H1 (cell line): ENCODE results near the gene TNFRSF6B. TPM values are rescaled to one million over a fixed set of nuclear protein-coding genes. Genes with fewer than 3 reads are reported as not detected.

ENCODE experiments used
- CTCF ChIA-PET: fragments of 300-600 bp; sonication (Branson Sonifier 250); formaldehyde crosslinking; loops from one replicate; lab custom pipeline; 2021; ENCODE audit not compliant: partially characterized antibody; lab: Charles Lee
- POLR2A ChIA-PET: fragments of 300-600 bp; sonication (Branson Sonifier 250); formaldehyde crosslinking; loops from one replicate; lab custom pipeline; 2021; ENCODE audit warnings: inconsistent platforms; ENCODE audit not compliant: partially characterized antibody; lab: Charles Lee
- DNase-seq, 2 experiments: peaks; one replicate each; pipeline versions ENCODE4 v3.0.0 to v3.0.0-alpha.2; 2010 to 2022; ENCODE audit warnings: low spot score in 2 of 2, low read depth in 1 of 2, mixed read lengths in 1 of 2
- FAIRE-seq: peaks from 2 replicates; lab custom pipeline; 2011; peaks lifted over from hg19 to GRCh38; lab: Jason Lieb, UNC
- H2AFZ ChIP-seq: 2 replicates; pipeline ENCODE4 v1.8.1; 2012; ENCODE audit warnings: low read length, inconsistent platforms
- H2AK5ac ChIP-seq: 2 replicates; pipeline ENCODE4 v1.6.1; 2013; ENCODE audit warnings: low read depth, low read length
- H2BK120ac ChIP-seq: replicated peaks from 2 replicates; pipeline ENCODE3; 2013; ENCODE audit warnings: low read depth, low read length, inconsistent platforms
- H2BK12ac ChIP-seq: 2 replicates; pipeline ENCODE4 v1.6.1; 2013; ENCODE audit warnings: low read depth, low read length
- H2BK15ac ChIP-seq: 2 replicates; pipeline ENCODE4 v1.6.1; 2013; ENCODE audit warnings: low read length
- H2BK20ac ChIP-seq: 2 replicates; pipeline ENCODE4 v1.6.1; 2013; ENCODE audit warnings: low read length
- H2BK5ac ChIP-seq: 2 replicates; pipeline ENCODE4 v1.6.1; 2013; ENCODE audit warnings: low read depth, low read length
- H3K14ac ChIP-seq: 2 replicates; pipeline ENCODE4 v1.6.1; 2013; ENCODE audit warnings: inconsistent platforms; ENCODE audit not compliant: insufficient read length
- H3K18ac ChIP-seq: 2 replicates; pipeline ENCODE4 v1.6.1; 2013; ENCODE audit warnings: low read length; ENCODE audit errors: extremely low read depth
- H3K23ac ChIP-seq: 2 replicates; pipeline ENCODE4 v1.6.1; 2013; ENCODE audit warnings: inconsistent platforms; ENCODE audit not compliant: insufficient read length
- H3K23me2 ChIP-seq: 2 replicates; pipeline ENCODE4 v1.6.1; 2013; ENCODE audit warnings: low read depth, low read length
- H3K27ac ChIP-seq: 2 replicates; pipeline ENCODE4 v1.6.1; 2011; ENCODE audit warnings: low read depth, low read length, inconsistent platforms
- H3K27me3 ChIP-seq, 4 experiments: replicated peaks in 1 of 4; 1 replicate in 1 of 4; 2 replicates in 3 of 4; pipeline versions ENCODE4 v1.6.1 to v1.8.1; 2011 to 2013; ENCODE audit warnings: low read length in 3 of 4, mild to moderate bottlenecking in 3 of 4, inconsistent platforms in 2 of 4, mixed read lengths in 2 of 4, moderate library complexity in 1 of 4; ENCODE audit not compliant: control insufficient read depth in 3 of 4, insufficient read depth in 3 of 4; ENCODE audit errors: extremely low read depth in 1 of 4
- H3K36me3 ChIP-seq, 4 experiments: 2 replicates each; pipeline versions ENCODE4 v1.6.1 to v1.8.1; 2011 to 2013; ENCODE audit warnings: mild to moderate bottlenecking in 4 of 4, low read length in 3 of 4, moderate library complexity in 2 of 4, control low read depth in 1 of 4, inconsistent platforms in 1 of 4; ENCODE audit not compliant: insufficient read depth in 4 of 4, control insufficient read depth in 2 of 4
- H3K4ac ChIP-seq: replicated peaks from 2 replicates; pipeline ENCODE3; 2013; ENCODE audit warnings: low read length, low read depth, mixed read lengths, inconsistent platforms; ENCODE audit not compliant: insufficient read length
- H3K4me1 ChIP-seq, 4 experiments: replicated peaks in 1 of 4; 1 replicate in 1 of 4; 2 replicates in 3 of 4; pipeline versions ENCODE4 v1.6.1 to v1.8.1; 2011 to 2013; ENCODE audit warnings: low read length in 3 of 4, inconsistent platforms in 2 of 4, mixed read lengths in 1 of 4; ENCODE audit not compliant: insufficient read depth in 4 of 4, control insufficient read depth in 3 of 4
- H3K4me2 ChIP-seq, 2 experiments: 2 replicates each; pipeline versions ENCODE4 v1.6.1 to v1.8.1; 2011 to 2013; ENCODE audit warnings: low read depth in 2 of 2, low read length in 2 of 2, control low read depth in 1 of 2, inconsistent platforms in 1 of 2, mild to moderate bottlenecking in 1 of 2; ENCODE audit not compliant: insufficient read depth in 1 of 2
- H3K4me3 ChIP-seq, 4 experiments: fragments of 200-600, 300-600 bp in 1 of 4; sonication (generic), shearing (Covaris generic), sonication (Bioruptor Twin) in 1 of 4; 2 replicates each; pipeline versions ENCODE4 v1.5.1 to v1.8.1; 2011 to 2016; ENCODE audit warnings: low read length in 4 of 4, low read depth in 3 of 4, control low read depth in 2 of 4, inconsistent platforms in 2 of 4, mild to moderate bottlenecking in 2 of 4, mixed read lengths in 1 of 4, moderate library complexity in 1 of 4; ENCODE audit not compliant: insufficient read depth in 2 of 4; ENCODE audit errors: extremely low read depth in 1 of 4
- H3K56ac ChIP-seq: replicated peaks from 2 replicates; pipeline ENCODE3; 2013; ENCODE audit warnings: low read depth, mild to moderate bottlenecking, mixed read lengths, low read length, inconsistent platforms; ENCODE audit not compliant: insufficient read length
- H3K79me1 ChIP-seq: 2 replicates; pipeline ENCODE4 v1.6.1; 2013; ENCODE audit warnings: low read depth, low read length, control low read depth
- H3K79me2 ChIP-seq, 2 experiments: 2 replicates each; pipeline versions ENCODE4 v1.6.1 to v1.8.1; 2012 to 2013; ENCODE audit warnings: low read length in 2 of 2, mild to moderate bottlenecking in 2 of 2, inconsistent platforms in 1 of 2; ENCODE audit not compliant: insufficient read depth in 2 of 2, control insufficient read depth in 1 of 2
- H3K9ac ChIP-seq, 4 experiments: replicated peaks in 1 of 4; 1 replicate in 1 of 4; 2 replicates in 3 of 4; pipeline versions ENCODE4 v1.6.1 to v1.8.1; 2011 to 2013; ENCODE audit warnings: low read depth in 3 of 4, low read length in 3 of 4, control low read depth in 2 of 4, mild to moderate bottlenecking in 2 of 4, moderate library complexity in 2 of 4, inconsistent platforms in 1 of 4; ENCODE audit errors: extremely low read depth in 1 of 4
- H3K9me3 ChIP-seq, 2 experiments: 2 replicates each; pipeline versions ENCODE4 v1.6.1 to v1.8.1; 2012 to 2013; ENCODE audit warnings: mild to moderate bottlenecking in 2 of 2, moderate library complexity in 2 of 2, control low read depth in 1 of 2, inconsistent platforms in 1 of 2, low read depth in 1 of 2, low read length in 1 of 2, mixed read lengths in 1 of 2; ENCODE audit not compliant: insufficient read depth in 2 of 2
- H4K20me1 ChIP-seq, 2 experiments: replicated peaks in 1 of 2; 2 replicates each; pipeline versions ENCODE3 to v1.8.1; 2011 to 2013; ENCODE audit warnings: inconsistent platforms in 2 of 2, low read length in 2 of 2, mild to moderate bottlenecking in 1 of 2; ENCODE audit not compliant: insufficient read depth in 2 of 2, control insufficient read depth in 1 of 2
- H4K5ac ChIP-seq: 2 replicates; pipeline ENCODE4 v1.6.1; 2013; ENCODE audit warnings: low read length, low read depth, mixed read lengths, inconsistent platforms; ENCODE audit not compliant: insufficient read length
- H4K8ac ChIP-seq: 2 replicates; pipeline ENCODE4 v1.8.0; 2013; ENCODE audit warnings: mild to moderate bottlenecking, moderate library complexity, low read length, inconsistent platforms; ENCODE audit not compliant: insufficient read depth; ENCODE audit errors: extremely low read depth
- H4K91ac ChIP-seq: replicated peaks from 2 replicates; pipeline ENCODE3; 2013; ENCODE audit warnings: low read length, mixed read lengths, inconsistent platforms; ENCODE audit not compliant: insufficient read length
- CEBPB ChIP-seq: IDR thresholded peaks from 2 replicates; pipeline ENCODE4 v1.6.1; 2012; ENCODE audit warnings: low read depth, low read length
- CHD2 ChIP-seq: IDR thresholded peaks from 2 replicates; pipeline ENCODE4 v1.6.1; 2012; ENCODE audit warnings: low read length, improper control_type of control experiment
- GABPA ChIP-seq: IDR thresholded peaks from 2 replicates; pipeline ENCODE4 v1.6.1; 2011; ENCODE audit warnings: mild to moderate bottlenecking, low read length, moderate library complexity, borderline replicate concordance; ENCODE audit not compliant: insufficient read depth
- HDAC6 ChIP-seq: IDR thresholded peaks from one replicate; pipeline ENCODE4 v1.7.1; 2012; ENCODE audit warnings: low read depth, mild to moderate bottlenecking, inconsistent platforms, low read length, moderate library complexity
- KDM4A ChIP-seq: IDR thresholded peaks from one replicate; pipeline ENCODE4 v1.7.1; 2012; ENCODE audit warnings: low read depth, mild to moderate bottlenecking, moderate library complexity, low read length, inconsistent platforms; ENCODE audit not compliant: severe bottlenecking
- POLR2AphosphoS5 ChIP-seq: IDR thresholded peaks from 2 replicates; pipeline ENCODE4 v1.6.1; 2011; ENCODE audit warnings: low read depth, low read length
- RBBP5 ChIP-seq: IDR thresholded peaks from 2 replicates; pipeline ENCODE4 v1.7.1; 2012; ENCODE audit warnings: low read depth, mild to moderate bottlenecking, inconsistent platforms, low read length, moderate library complexity, borderline replicate concordance
- TEAD4 ChIP-seq: IDR thresholded peaks from 2 replicates; pipeline ENCODE4 v1.6.1; 2012; ENCODE audit warnings: low read depth, low read length, inconsistent platforms, mixed read lengths
- YY1 ChIP-seq: IDR thresholded peaks from 2 replicates; pipeline ENCODE4 v1.6.1; 2011; ENCODE audit warnings: low read depth, mild to moderate bottlenecking, low read length
- WGBS, 2 experiments: shearing (Covaris generic) in 1 of 2; methylation state at CpG; one replicate each; pipeline versions ENCODE4 v1.1.6 to v1.1.7; 2013 to 2015; ENCODE audit warnings: low lambda C conversion rate in 2 of 2, mixed read lengths in 2 of 2, inconsistent platforms in 1 of 2, low coverage in 1 of 2, missing lambda C conversion rate in 1 of 2; ENCODE audit not compliant: insufficient replicate concordance in 2 of 2, insufficient coverage in 1 of 2, insufficient read length in 1 of 2; ENCODE audit errors: extremely low coverage in 1 of 2, missing lambda C conversion rate in 1 of 2; 5-methylcytosine and 5-hydroxymethylcytosine counted together
- polyA plus RNA-seq, 7 experiments: library from polyadenylated mRNA; depleted of rRNA in 3 of 7; stranded (reverse) in 5 of 7; unstranded in 2 of 7; fragments of >200 nt in 5 of 7; fragments of 200-250 nt in 2 of 7; gene quantifications; 1 replicate in 5 of 7; 2 replicates in 1 of 7; 4 replicates in 1 of 7; pipeline versions ENCODE4 v1.2.1 to v1.2.3, GENCODE V29; 2011 to 2013; ENCODE audit warnings: missing spikeins in 2 of 7, mixed read lengths in 2 of 7
- total RNA-seq: library from RNA; stranded (reverse); fragmentation: NEBNext Ultra II Directional; extraction: Animal tissue kit (Norgen Biotek cat#: 25700); gene quantifications from 2 replicates; pipeline ENCODE4 v1.2.1, GENCODE V29; 2021
- TF ChIP-seq, protein P1 (sequence below): IDR thresholded peaks from 2 replicates; pipeline ENCODE4 v1.6.1; 2012; ENCODE audit warnings: inconsistent platforms

TNFRSF6B gene
- total and polyA plus RNA-seq, 2 of the 8 experiments (the other 6 are each of a cell fraction or from before 2014, with no cell fraction given), result 3.1 TPM; not detected in 1

DNA sequence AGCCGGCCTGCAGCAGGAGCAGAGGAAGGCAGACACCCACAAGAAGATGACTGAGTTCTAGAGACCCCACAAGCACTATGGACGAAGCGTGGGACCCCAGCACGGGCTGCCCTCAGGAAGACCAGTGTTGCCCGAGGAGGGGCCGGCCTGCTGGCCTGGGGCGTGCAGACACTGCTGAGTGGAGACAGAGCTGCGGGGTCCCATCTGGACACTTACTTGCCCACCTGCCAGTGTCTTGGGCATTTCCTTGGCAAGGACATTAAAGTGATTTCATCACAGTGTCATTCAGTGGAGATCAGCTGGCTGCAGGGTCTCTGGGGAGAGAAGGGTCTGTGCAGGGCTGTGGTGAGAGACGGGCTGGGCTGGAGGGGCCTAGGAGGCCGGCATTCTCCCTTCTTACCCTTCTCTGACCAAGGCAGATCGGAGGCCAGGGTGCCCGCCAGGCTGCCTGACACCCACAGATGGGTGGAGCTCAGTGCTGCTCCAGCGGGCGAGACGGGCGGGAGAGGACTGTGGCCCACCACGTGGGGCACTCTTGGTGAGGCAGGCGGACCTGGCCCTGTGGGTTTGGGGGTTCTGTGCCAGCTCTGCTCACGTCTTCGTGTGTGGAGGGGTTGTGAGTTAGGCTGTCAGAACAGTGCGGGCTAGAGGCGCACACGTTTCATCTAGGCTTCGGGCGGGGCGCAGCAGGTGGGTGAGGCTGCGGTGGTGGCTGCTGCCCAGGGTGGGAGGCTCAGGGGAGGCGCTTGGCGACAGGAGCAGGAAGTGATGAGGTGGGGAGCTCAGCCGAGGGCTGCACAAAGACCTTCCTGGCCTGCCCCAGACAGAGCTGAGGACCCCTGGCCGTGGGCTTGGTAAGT lies 39.6 kb downstream of the TNFRSF6B start, which contains the start of gene LIME1:
Gene LIME1 (plus strand): TSS at position 806 of the 860 bp plus-strand sequence. CDS start 886 bp downstream, outside the sequence.
- Histone ChIP-seq H3K79me1 (peaks cover 16% of the 10 kb centered on the region), H2AFZ (no peak within 1 kb of the TSS), H3K23ac (no peak within 1 kb of the TSS), H3K9ac (no peak within 1 kb of the TSS; a peak in 1 of 7 replicates), H4K91ac (no peak within 1 kb of the TSS), H3K9me3 (peaks cover 0 to 4% of the 10 kb centered on the region in 2 experiments; a peak in 2 of 4 replicates), H4K20me1 (peaks cover 5 to 43% of the 10 kb centered on the region in 2 experiments), H2BK5ac (no peak within 1 kb of the TSS; the same call in 1 of the 2 replicates), H3K4me1 (peaks cover 0 to 15% (median 7%) of the 10 kb centered on the region in 4 experiments; a peak in 6 of 7 replicates), H3K27me3 (peaks cover 0 to 12% (median 8%) of the 10 kb centered on the region in 4 experiments; a peak in 4 of 7 replicates), H2BK20ac (no peak within 1 kb of the TSS), H3K14ac (no peak within 1 kb of the TSS), H2AK5ac (peak within 1 kb of the TSS; percentile 53; the same call in 1 of the 2 replicates), H3K27ac (no peak within 1 kb of the TSS), H3K56ac (no peak within 1 kb of the TSS), H3K4me3 (peak within 1 kb of the TSS; percentile 25 to 68 (median 30); a peak in 6 of 8 replicates), H2BK15ac (0 out of 2 replicates have a peak within 1 kb of the TSS, but pooled peaks have one; percentile 88), H3K23me2 (peaks cover 16% of the 10 kb centered on the region), H2BK120ac (no peak within 1 kb of the TSS), H4K5ac (no peak within 1 kb of the TSS), H4K8ac (no peak within 1 kb of the TSS), H3K4ac (no peak within 1 kb of the TSS), H3K79me2 (peaks cover 0 to 8% of the 10 kb centered on the region in 2 experiments; a peak in 1 of 4 replicates), H3K36me3 (peaks cover 0 to 13% (median 7%) of the 10 kb centered on the region in 4 experiments; a peak in 5 of 8 replicates), H3K4me2 (peak within 1 kb of the TSS; percentile 71 to 95), H3K18ac (peak within 1 kb of the TSS; percentile 32; the same call in 1 of the 2 replicates), H2BK12ac (no peak within 1 kb of the TSS)
- WGBS, 2 experiments, result 96% methylated on average over 17 of the region's 31 CpGs; no CpG with 5 or more reads in 1 of the 2 experiments
- TF ChIP-seq CEBPB (no peak), TEAD4 (no peak), YY1 (no peak), KDM4A (no peak), HDAC6 (no peak), GABPA (no peak), RBBP5 (no peak), POLR2AphosphoS5 (0 out of 2 replicates have a peak, but pooled peaks have one; percentile 33), CHD2 (no peak)
- TF ChIP-seq, protein P1, sequence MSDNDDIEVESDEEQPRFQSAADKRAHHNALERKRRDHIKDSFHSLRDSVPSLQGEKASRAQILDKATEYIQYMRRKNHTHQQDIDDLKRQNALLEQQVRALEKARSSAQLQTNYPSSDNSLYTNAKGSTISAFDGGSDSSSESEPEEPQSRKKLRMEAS, result 0 out of 2 replicates have a peak, but pooled peaks have one; percentile 14
- ChIA-PET CTCF (interaction anchor here (0.5 to 2.1 kb wide), 12 partner anchors 10 to 204 kb away, joined by 3 to 6 read pairs (median 3); partner anchors contain the start of gene PTK6), POLR2A (interaction anchor here (0.6 to 2.2 kb wide), 18 partner anchors 8 to 129 kb away, joined by 3 to 14 read pairs (median 4); partner anchors contain the start of genes ARFRP1, TNFRSF6B, TPD52L2 and ZGPAT)
- no peak for FAIRE-seq
- peak in 1 of 2 experiments; percentile 45 for DNase-seq
